Measurements from ENCODE around the gene R3HDM2. TPM values are rescaled to one million over a fixed set of nuclear protein-coding genes. Genes with fewer than 3 reads are reported as not detected.

The R3HDM2 gene
- total RNA-seq, 4 donors from 2014 or later, result 30.7 to 40.8 (median 35.5) TPM

GRCh38 chr12:57329219-57329618 is 101.6 kb downstream of the R3HDM2 start:
- Histone ChIP-seq H3K36me3 (no peaks in the 10 kb centered on the region), H3K9me3 (no peaks in the 10 kb centered on the region), H3K27ac (no peak overlapping the region), H3K4me1 (no peaks in the 10 kb centered on the region), H3K4me3 (replicated peaks in 1 of 3) (no peak overlapping the region), H3K27me3 (no peaks in the 10 kb centered on the region)
- TF ChIP-seq, protein P1, sequence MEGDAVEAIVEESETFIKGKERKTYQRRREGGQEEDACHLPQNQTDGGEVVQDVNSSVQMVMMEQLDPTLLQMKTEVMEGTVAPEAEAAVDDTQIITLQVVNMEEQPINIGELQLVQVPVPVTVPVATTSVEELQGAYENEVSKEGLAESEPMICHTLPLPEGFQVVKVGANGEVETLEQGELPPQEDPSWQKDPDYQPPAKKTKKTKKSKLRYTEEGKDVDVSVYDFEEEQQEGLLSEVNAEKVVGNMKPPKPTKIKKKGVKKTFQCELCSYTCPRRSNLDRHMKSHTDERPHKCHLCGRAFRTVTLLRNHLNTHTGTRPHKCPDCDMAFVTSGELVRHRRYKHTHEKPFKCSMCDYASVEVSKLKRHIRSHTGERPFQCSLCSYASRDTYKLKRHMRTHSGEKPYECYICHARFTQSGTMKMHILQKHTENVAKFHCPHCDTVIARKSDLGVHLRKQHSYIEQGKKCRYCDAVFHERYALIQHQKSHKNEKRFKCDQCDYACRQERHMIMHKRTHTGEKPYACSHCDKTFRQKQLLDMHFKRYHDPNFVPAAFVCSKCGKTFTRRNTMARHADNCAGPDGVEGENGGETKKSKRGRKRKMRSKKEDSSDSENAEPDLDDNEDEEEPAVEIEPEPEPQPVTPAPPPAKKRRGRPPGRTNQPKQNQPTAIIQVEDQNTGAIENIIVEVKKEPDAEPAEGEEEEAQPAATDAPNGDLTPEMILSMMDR (IDR thresholded peaks at IDR 0.05), result no peak
- no peak for TF ChIP-seq POLR2A (IDR thresholded peaks at IDR 0.05)
- no peak for DNase-seq
- intact Hi-C loops (cut with DNase I), result no loop called here
- 90 to 93% methylated on average over 4 of the region's 4 CpGs for WGBS, 2 donors

DNA sequence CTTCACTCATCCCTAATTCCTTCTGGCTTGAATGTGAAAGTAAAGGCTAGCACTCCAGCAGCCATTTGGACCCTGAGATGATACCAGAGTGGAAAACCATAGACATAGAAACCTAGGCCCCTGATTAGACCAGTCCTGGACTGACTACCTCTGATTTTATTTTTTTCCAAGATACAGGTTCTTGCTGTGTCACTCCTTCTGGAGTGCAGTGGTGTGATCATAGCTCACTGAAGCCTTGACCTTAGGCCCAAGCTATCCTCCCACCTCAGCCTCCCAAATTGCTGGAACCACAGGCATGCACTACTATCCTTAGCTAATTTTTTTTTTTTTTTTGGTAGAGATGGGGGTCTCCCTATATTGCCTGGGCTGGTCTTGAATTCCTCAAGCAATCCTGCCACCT is 105.4 kb downstream of the R3HDM2 start:
- no peaks in the 10 kb centered on the region for H3K36me3 ChIP-seq
- no peaks in the 10 kb centered on the region for H3K9me3 ChIP-seq
- no peak overlapping the region for H3K27ac ChIP-seq
- DNase-seq, result no peak
- peaks cover 0 to 7% of the 10 kb centered on the region in 2 donors for H3K4me1 ChIP-seq
- TF ChIP-seq POLR2A (IDR thresholded peaks at IDR 0.05), result no peak
- TF ChIP-seq, protein P1 (IDR thresholded peaks at IDR 0.05), result no peak
- H3K27me3 ChIP-seq, result no peaks in the 10 kb centered on the region
- intact Hi-C loops (cut with DNase I), result no loop called here
- H3K4me3 ChIP-seq (replicated peaks in 1 of 3), result no peak overlapping the region

GRCh38 chr12:57323416-57323815 is 107.4 kb downstream of the R3HDM2 start:
- intact Hi-C loops (cut with DNase I), result no loop called here
- no peak for TF ChIP-seq POLR2A (IDR thresholded peaks at IDR 0.05)
- TF ChIP-seq, protein P1 (IDR thresholded peaks at IDR 0.05), result no peak
- Histone ChIP-seq H3K36me3 (no peaks in the 10 kb centered on the region), H3K27ac (no peak overlapping the region), H3K4me3 (replicated peaks in 1 of 3) (no peak overlapping the region), H3K9me3 (no peaks in the 10 kb centered on the region), H3K4me1 (peaks cover 0 to 7% of the 10 kb centered on the region in 2 donors), H3K27me3 (no peaks in the 10 kb centered on the region)
- no peak for DNase-seq
- 56 to 62% methylated on average over 3 of the region's 3 CpGs for WGBS, 2 donors

DNA sequence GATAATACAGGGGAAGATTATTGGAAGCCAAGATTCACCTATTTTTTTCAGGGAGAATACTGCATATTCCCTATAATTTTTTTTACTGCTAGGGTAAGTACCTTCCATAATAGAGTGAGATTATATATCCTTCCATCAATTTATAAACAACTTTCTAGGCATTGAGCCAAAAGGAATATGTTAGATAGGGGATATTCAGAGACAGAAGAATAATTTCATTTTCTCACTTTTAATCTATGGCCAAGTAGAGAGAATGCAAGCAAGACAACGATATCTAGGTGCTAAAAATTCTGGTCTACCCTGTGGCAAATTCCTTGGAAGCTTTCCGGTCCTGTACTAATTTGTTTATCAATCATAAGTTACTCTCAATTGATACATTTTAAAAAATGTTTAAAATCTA is 110.2 kb downstream of the R3HDM2 start:
- intact Hi-C loops (cut with DNase I), result no loop called here
- H3K27ac ChIP-seq, result no peak overlapping the region
- peaks cover 0 to 7% of the 10 kb centered on the region in 2 donors for H3K4me1 ChIP-seq
- no peaks in the 10 kb centered on the region for H3K27me3 ChIP-seq
- H3K36me3 ChIP-seq, result no peaks in the 10 kb centered on the region
- no peak overlapping the region for H3K4me3 ChIP-seq (replicated peaks in 1 of 3)
- no peak for DNase-seq
- H3K9me3 ChIP-seq, result no peaks in the 10 kb centered on the region
- 92 to 93% methylated on average over 2 of the region's 2 CpGs for WGBS, 2 donors
- TF ChIP-seq, protein P1 (IDR thresholded peaks at IDR 0.05), result no peak
- TF ChIP-seq POLR2A (IDR thresholded peaks at IDR 0.05), result no peak

GRCh38 chr12:57319678-57320469 is 111.0 kb downstream of the R3HDM2 start:
- Histone ChIP-seq H3K4me1 (peaks cover 0 to 7% of the 10 kb centered on the region in 2 donors), H3K27ac (no peak overlapping the region), H3K9me3 (no peaks in the 10 kb centered on the region), H3K4me3 (replicated peaks in 1 of 3) (no peak overlapping the region), H3K36me3 (no peaks in the 10 kb centered on the region), H3K27me3 (no peaks in the 10 kb centered on the region)
- TF ChIP-seq, protein P1 (IDR thresholded peaks at IDR 0.05), result no peak
- TF ChIP-seq POLR2A (IDR thresholded peaks at IDR 0.05), result no peak
- no peak for DNase-seq
- 63 to 71% methylated on average over 11 of the region's 11 CpGs for WGBS, 2 donors
- intact Hi-C loops (cut with DNase I), result no loop called here
